DOHH2 (cell line): Measurements from ENCODE around the gene DPP10.

Experiments
- EZH2phosphoT487 ChIP-seq: fragments of 200-600 bp; sonication (generic); IDR thresholded peaks from 2 replicates; pipeline ENCODE4 v1.6.1; 2017; ENCODE audit warnings: borderline replicate concordance, mild to moderate bottlenecking, antibody characterized with exemption, low read length, moderate library complexity, mixed read lengths
- TF ChIP-seq, protein P1 (sequence below): fragments of 200-600 bp; sonication (generic); IDR thresholded peaks from one replicate; pipeline ENCODE4 v1.5.1; 2014; ENCODE audit warnings: antibody characterized with exemption, mild to moderate bottlenecking, low read depth, low read length; ENCODE audit not compliant: poor library complexity, severe bottlenecking

DNA sequence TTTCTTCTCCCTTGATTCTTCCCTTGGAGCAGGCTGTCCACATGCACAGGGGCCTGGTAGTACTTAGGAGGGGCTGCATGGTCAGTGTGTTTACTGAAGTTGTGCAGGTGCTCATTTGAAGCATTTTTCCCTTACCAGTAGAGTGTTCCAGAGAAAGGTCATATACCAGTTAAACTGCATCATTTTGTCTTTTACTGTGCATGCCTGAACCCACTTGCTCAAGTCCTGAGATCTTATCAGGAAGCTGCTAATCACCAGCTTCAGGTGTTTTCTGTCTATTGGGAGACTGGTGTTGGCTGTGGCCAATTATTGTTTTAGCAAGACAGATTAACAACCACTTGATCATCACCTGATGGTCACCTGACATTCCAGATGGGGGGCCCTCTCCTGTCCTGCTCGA is 676.6 kb downstream of the DPP10 start:
- TF ChIP-seq, protein P1, sequence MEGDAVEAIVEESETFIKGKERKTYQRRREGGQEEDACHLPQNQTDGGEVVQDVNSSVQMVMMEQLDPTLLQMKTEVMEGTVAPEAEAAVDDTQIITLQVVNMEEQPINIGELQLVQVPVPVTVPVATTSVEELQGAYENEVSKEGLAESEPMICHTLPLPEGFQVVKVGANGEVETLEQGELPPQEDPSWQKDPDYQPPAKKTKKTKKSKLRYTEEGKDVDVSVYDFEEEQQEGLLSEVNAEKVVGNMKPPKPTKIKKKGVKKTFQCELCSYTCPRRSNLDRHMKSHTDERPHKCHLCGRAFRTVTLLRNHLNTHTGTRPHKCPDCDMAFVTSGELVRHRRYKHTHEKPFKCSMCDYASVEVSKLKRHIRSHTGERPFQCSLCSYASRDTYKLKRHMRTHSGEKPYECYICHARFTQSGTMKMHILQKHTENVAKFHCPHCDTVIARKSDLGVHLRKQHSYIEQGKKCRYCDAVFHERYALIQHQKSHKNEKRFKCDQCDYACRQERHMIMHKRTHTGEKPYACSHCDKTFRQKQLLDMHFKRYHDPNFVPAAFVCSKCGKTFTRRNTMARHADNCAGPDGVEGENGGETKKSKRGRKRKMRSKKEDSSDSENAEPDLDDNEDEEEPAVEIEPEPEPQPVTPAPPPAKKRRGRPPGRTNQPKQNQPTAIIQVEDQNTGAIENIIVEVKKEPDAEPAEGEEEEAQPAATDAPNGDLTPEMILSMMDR: no peak
- no peak for TF ChIP-seq EZH2phosphoT487
